Muscle of back (tissue), 11 donors: ENCODE results near the gene SPDYE17. TPM values are rescaled to one million over a fixed set of nuclear protein-coding genes. Genes with fewer than 3 reads are reported as not detected.
"Not testable (repeated sequence)": the region's sequence is repeated elsewhere in the genome, so short reads cannot be mapped to it uniquely, and the experiment has no call there.

Source experiments
- DNase-seq, 3 donors: peaks; one replicate each; pipeline versions ENCODE4 v3.0.0 to v3.0.0-alpha.2; 2013
- polyA plus RNA-seq, 10 donors: library from polyadenylated mRNA; unstranded; fragments of 120-200 nt; gene quantifications; one replicate each; pipeline ENCODE4 v1.2.1, GENCODE V29; 2013; ENCODE audit not compliant: insufficient read length in 10 of 10

Gene SPDYE17
- polyA plus RNA-seq, 10 donors: not detected

DNA sequence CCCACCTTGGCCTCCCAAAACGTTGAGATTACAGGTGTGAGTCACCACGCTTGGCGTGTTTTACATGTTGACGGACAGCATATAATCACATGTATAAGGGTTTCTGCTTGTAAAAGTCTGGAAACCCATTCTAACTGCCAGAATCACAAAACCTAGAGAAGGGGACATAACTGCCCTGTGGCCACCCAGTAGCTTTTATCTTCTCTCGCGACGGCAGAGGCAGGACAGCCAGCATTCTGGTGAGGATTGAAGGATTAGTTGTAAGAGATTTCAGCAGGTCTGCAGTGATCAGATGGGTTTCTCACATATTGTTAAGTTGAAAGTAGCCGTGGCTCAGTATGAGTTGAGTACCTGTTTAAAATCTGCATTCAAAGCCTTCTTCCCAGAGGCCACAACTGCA is 59.8 kb downstream of the SPDYE17 start:
- not testable (repeated sequence) for DNase-seq

Other genes starting within 250 kb of the SPDYE17 start
- under 1 TPM in 8 of 10 donors, not detected in 2; 0.20 to 0.52 (median 0.34) TPM for gene SPDYE18, start 30.2 kb upstream of the SPDYE17 start, polyA plus RNA-seq
- 10 to 100 TPM in 6 of 10 donors, 1 to 10 TPM in 4; 4.9 to 24.2 (median 10.6) TPM for gene CCDC146, start 90.3 kb upstream of the SPDYE17 start, polyA plus RNA-seq
- gene FGL2, start 167.5 kb upstream of the SPDYE17 start, polyA plus RNA-seq: 10 to 100 TPM; 12.6 to 52.2 (median 30.7) TPM